CD4-positive, alpha-beta T cell (primary cell): Measurements from ENCODE around the gene SLMAP. TPM values are rescaled to one million over a fixed set of nuclear protein-coding genes. Genes with fewer than 3 reads are reported as not detected.
"Not testable (repeated sequence)": the region's sequence is repeated elsewhere in the genome, so short reads cannot be mapped to it uniquely, and the experiment has no call there.

Source experiments
- ATAC-seq: fragments of 200-7000 bp; cut with Tn5 transposase; one replicate; pipeline ENCODE4 v1.10.0; 2022; ENCODE audit warnings: mild to moderate bottlenecking; ENCODE audit not compliant: poor library complexity
- CTCF ChIA-PET: fragments of 350-600 bp; sonication (Branson Sonifier 250); formaldehyde crosslinking; loops from one replicate; lab custom pipeline; 2021; ENCODE audit warnings: antibody characterized with exemption, inconsistent platforms; lab: Charles Lee
- POLR2A ChIA-PET: fragments of 350-600 bp; sonication (Branson Sonifier 250); formaldehyde crosslinking; loops from one replicate; lab custom pipeline; 2021; ENCODE audit warnings: antibody characterized with exemption, inconsistent platforms; lab: Charles Lee
- DNase-seq, 14 experiments: peaks; one replicate each; pipeline ENCODE4 v3.0.0-alpha.2; 2013 to 2020; ENCODE audit warnings: mixed read lengths in 2 of 14
- H3K27ac ChIP-seq, 2 donors: one replicate each; pipeline versions ENCODE4 v1.5.1 to v1.7.0; 2013; ENCODE audit warnings: low read length in 2 of 2, low read depth in 1 of 2, mild to moderate bottlenecking in 1 of 2
- H3K27me3 ChIP-seq, 2 experiments: 1 replicate in 1 of 2; 2 replicates in 1 of 2; pipeline versions ENCODE4 v1.6.1 to v1.7.0; 2013; ENCODE audit warnings: low read length in 2 of 2, control low read depth in 1 of 2, mild to moderate bottlenecking in 1 of 2, moderate library complexity in 1 of 2; ENCODE audit not compliant: insufficient read depth in 2 of 2, control insufficient read depth in 1 of 2
- H3K36me3 ChIP-seq: one replicate; pipeline ENCODE4 v1.6.1; 2013; ENCODE audit warnings: low read length, control low read depth; ENCODE audit not compliant: insufficient read depth
- H3K4me1 ChIP-seq: one replicate; pipeline ENCODE4 v1.6.1; 2013; ENCODE audit warnings: low read length, control low read depth; ENCODE audit not compliant: insufficient read depth
- H3K4me3 ChIP-seq: one replicate; pipeline ENCODE4 v1.5.1; 2013; ENCODE audit warnings: mild to moderate bottlenecking, low read length, moderate library complexity
- H3K9me3 ChIP-seq, 2 experiments: 1 replicate in 1 of 2; 2 replicates in 1 of 2; pipeline versions ENCODE4 v1.6.1 to v1.7.0; 2013; ENCODE audit warnings: low read length in 2 of 2, mild to moderate bottlenecking in 2 of 2, control low read depth in 1 of 2, moderate library complexity in 1 of 2; ENCODE audit not compliant: control insufficient read depth in 1 of 2, insufficient read depth in 1 of 2
- H3K27ac Mint-ChIP-seq: one replicate; pipeline ENCODE4 v1.8.0; 2020; ENCODE audit warnings: mixed read lengths
- H3K27me3 Mint-ChIP-seq: one replicate; pipeline ENCODE4 v1.8.0; 2021; ENCODE audit warnings: mixed read lengths
- H3K36me3 Mint-ChIP-seq: one replicate; pipeline ENCODE4 v1.8.0; 2021; ENCODE audit warnings: low read depth, mixed read lengths
- H3K4me1 Mint-ChIP-seq: one replicate; pipeline ENCODE4 v1.8.0; 2021; ENCODE audit warnings: low read depth, mixed read lengths
- H3K4me3 Mint-ChIP-seq: one replicate; pipeline ENCODE4 v1.8.0; 2020; ENCODE audit warnings: mild to moderate bottlenecking, mixed read lengths
- H3K9me3 Mint-ChIP-seq: one replicate; pipeline ENCODE4 v1.8.0; 2020; ENCODE audit warnings: mixed read lengths
- CTCF ChIP-seq: fragments of 200-600 bp; IDR thresholded peaks from one replicate; pipeline ENCODE4 v1.8.0; 2022; ENCODE audit warnings: antibody characterized with exemption, mild to moderate bottlenecking
- intact Hi-C, 2 experiments: fragments of 100-400 bp; cut with DNase I in 1 of 2; cut with micrococcal nuclease in 1 of 2; formaldehyde crosslinking; loops; one replicate each; pipeline versions ENCODE4 v1.15.1 to v1.9.0; 2023 to 2025; cut with DNase I, micrococcal nuclease
- total RNA-seq, 174 experiments: library from RNA in 2 of 174; stranded (reverse) in 2 of 174; gene quantifications; one replicate each; pipeline ENCODE4 v1.2.3 and lab custom pipeline; 2021 to 2026

Gene SLMAP
- total RNA-seq, 2 experiments from 2014 or later, result 51.3 to 52.2 TPM

GRCh38 chr3:57805674-57806073, 49.6 kb downstream of the SLMAP start:
- Mint-ChIP-seq H3K4me3 (no peak overlapping the region), H3K27ac (no peak overlapping the region), H3K9me3 (no peaks in the 10 kb centered on the region), H3K27me3 (no peaks in the 10 kb centered on the region), H3K4me1 (peaks cover 71% of the 10 kb centered on the region), H3K36me3 (no peaks in the 10 kb centered on the region)
- ChIA-PET POLR2A (no interaction called here), CTCF (no interaction called here)
- intact Hi-C loops, result no loop called here
- DNase-seq, result peak in 3 of 14 experiments; percentile 19 to 29 (median 27)
- Histone ChIP-seq H3K27me3 (no peaks in the 10 kb centered on the region), H3K9me3 (peaks cover 0 to 3% of the 10 kb centered on the region in 2 experiments), H3K4me1 (peaks cover 16% of the 10 kb centered on the region), H3K27ac (no peak overlapping the region), H3K4me3 (no peak overlapping the region), H3K36me3 (no peaks in the 10 kb centered on the region)
- TF ChIP-seq CTCF, result no peak
- ATAC-seq, result no peak

- CTCF ChIA-PET, H3K9me3 Mint-ChIP-seq, H3K27me3 ChIP-seq, intact Hi-C loops, H3K27ac ChIP-seq, H3K4me3 Mint-ChIP-seq, H3K9me3 ChIP-seq, H3K4me3 ChIP-seq, H3K27me3 Mint-ChIP-seq, DNase-seq, POLR2A ChIA-PET, H3K36me3 ChIP-seq, H3K27ac Mint-ChIP-seq, ATAC-seq, H3K36me3 Mint-ChIP-seq: not testable (repeated sequence)
- peaks cover 66% of the 10 kb centered on the region for H3K4me1 Mint-ChIP-seq
- peaks cover 16% of the 10 kb centered on the region for H3K4me1 ChIP-seq
These were observed 50.1 kb downstream of the SLMAP start for GRCh38 chr3:57806195-57806594.

- Mint-ChIP-seq H3K4me1 (peaks cover 59% of the 10 kb centered on the region), H3K36me3 (no peaks in the 10 kb centered on the region), H3K27ac (no peak overlapping the region), H3K9me3 (no peaks in the 10 kb centered on the region), H3K27me3 (no peaks in the 10 kb centered on the region), H3K4me3 (no peak overlapping the region)
- POLR2A ChIA-PET, result no interaction called here
- Histone ChIP-seq H3K9me3 (peaks cover 0 to 3% of the 10 kb centered on the region in 2 experiments), H3K4me1 (peaks cover 18% of the 10 kb centered on the region), H3K4me3 (no peak overlapping the region), H3K36me3 (no peaks in the 10 kb centered on the region), H3K27ac (no peak overlapping the region), H3K27me3 (no peaks in the 10 kb centered on the region)
- DNase-seq (no peak), ATAC-seq (no peak)
- TF ChIP-seq CTCF, result no peak
- CTCF ChIA-PET, result interaction anchor here (0.6 kb wide), 1 partner anchor 34 kb away, joined by 3 read pairs; no protein-coding TSS in a partner anchor
- intact Hi-C loops, result no loop called here
These were observed 53.0 kb downstream of the SLMAP start for GRCh38 chr3:57808961-57809608.

- no peak overlapping the region for H3K4me3 ChIP-seq
- ChIA-PET POLR2A (no interaction called here), CTCF (no interaction called here)
- ATAC-seq (no peak), DNase-seq (no peak)
- Mint-ChIP-seq H3K4me3 (no peak overlapping the region), H3K4me1 (peaks cover 61% of the 10 kb centered on the region), H3K9me3 (no peaks in the 10 kb centered on the region), H3K36me3 (no peaks in the 10 kb centered on the region), H3K27me3 (no peaks in the 10 kb centered on the region), H3K27ac (no peak overlapping the region)
- no peak for TF ChIP-seq CTCF
- H3K27me3 ChIP-seq, result no peaks in the 10 kb centered on the region
- peaks cover 0 to 3% of the 10 kb centered on the region in 2 experiments for H3K9me3 ChIP-seq
- no peaks in the 10 kb centered on the region for H3K36me3 ChIP-seq
- intact Hi-C loops, result no loop called here
- no peak overlapping the region for H3K27ac ChIP-seq
- H3K4me1 ChIP-seq, result peaks cover 19% of the 10 kb centered on the region
These were observed 53.5 kb downstream of the SLMAP start for GRCh38 chr3:57809609-57809968.
